ENCODE data around the gene MAN1A2.
"Not testable (repeated sequence)": the region's sequence is repeated elsewhere in the genome, so short reads cannot be mapped to it uniquely, and the experiment has no call there.

Gene MAN1A2

GRCh38 chr1:117357833-117358603, 9.2 kb upstream of the MAN1A2 start:
- H3K4me3 ChIP-seq (ENCODE audit: low read depth, low read length); H3K79me2 ChIP-seq (ENCODE audit: control insufficient read depth, insufficient read depth, low read length, poor library complexity); H3K14ac ChIP-seq (ENCODE audit: low read length); H3K79me1 ChIP-seq (ENCODE audit: low read length); H2BK12ac ChIP-seq (ENCODE audit: low read length); H2BK120ac ChIP-seq (ENCODE audit: insufficient read depth, low read length, poor library complexity); H2AK5ac ChIP-seq (ENCODE audit: low read length); H3K27me3 ChIP-seq (ENCODE audit: insufficient read depth, low read length); H3K9me3 ChIP-seq (ENCODE audit: insufficient read depth, low read depth, low read length); H3K4me2 ChIP-seq (ENCODE audit: low read length); H3K4ac ChIP-seq (ENCODE audit: low read depth, low read length); H3K27ac ChIP-seq (ENCODE audit: low read depth, low read length); H3K9ac ChIP-seq (ENCODE audit: low read length); H2AFZ ChIP-seq (ENCODE audit: insufficient read depth, low read length, poor library complexity); H2BK5ac ChIP-seq (ENCODE audit: low read depth, low read length, poor library complexity); H3K18ac ChIP-seq (ENCODE audit: low read length); H3K23ac ChIP-seq (ENCODE audit: low read length); H3K36me3 ChIP-seq (ENCODE audit: control insufficient read depth in 1 of 2, insufficient read depth in 2 of 2, low read length in 2 of 2); DNase-seq; H3K4me1 ChIP-seq (ENCODE audit: control insufficient read depth in 1 of 2, insufficient read depth in 2 of 2, low read length in 2 of 2): not testable (repeated sequence)
- Histone ChIP-seq H4K8ac (ENCODE audit: low read depth, low read length) (peak overlapping the region; percentile 14), H4K91ac (ENCODE audit: low read depth, low read length) (peak overlapping the region; percentile 32), H4K12ac (ENCODE audit: low read depth, low read length) (peak overlapping the region; percentile 2)
- WGBS (ENCODE audit: extremely low coverage, insufficient coverage, insufficient read length) = no CpG with 5 or more reads among the region's 24 CpGs

DNA sequence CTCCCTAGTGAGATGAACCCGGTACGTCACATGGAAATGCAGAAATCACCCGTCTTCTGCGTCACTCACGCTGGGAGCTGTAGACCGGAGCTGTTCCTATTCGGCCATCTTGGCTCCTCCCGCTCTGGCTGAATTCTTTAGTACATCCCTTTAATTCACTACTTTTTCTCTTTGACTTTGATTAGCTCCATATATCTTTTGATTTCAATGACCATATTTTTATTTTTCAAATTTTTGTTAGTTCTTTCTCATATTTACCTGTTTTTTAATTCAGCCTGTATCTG, 8.7 kb upstream of the MAN1A2 start:
- Histone ChIP-seq H4K91ac (ENCODE audit: low read depth, low read length) (peak overlapping the region; percentile 32), H4K8ac (ENCODE audit: low read depth, low read length) (peak overlapping the region; percentile 14)
- not testable (repeated sequence) for H2AK5ac ChIP-seq (ENCODE audit: low read length); H2BK120ac ChIP-seq (ENCODE audit: insufficient read depth, low read length, poor library complexity); H3K36me3 ChIP-seq (ENCODE audit: control insufficient read depth in 1 of 2, insufficient read depth in 2 of 2, low read length in 2 of 2); H3K27me3 ChIP-seq (ENCODE audit: insufficient read depth, low read length); H3K4me3 ChIP-seq (ENCODE audit: low read depth, low read length); H4K12ac ChIP-seq (ENCODE audit: low read depth, low read length); H3K27ac ChIP-seq (ENCODE audit: low read depth, low read length); H3K4me1 ChIP-seq (ENCODE audit: control insufficient read depth in 1 of 2, insufficient read depth in 2 of 2, low read length in 2 of 2); H3K4ac ChIP-seq (ENCODE audit: low read depth, low read length); H3K9ac ChIP-seq (ENCODE audit: low read length); H2BK12ac ChIP-seq (ENCODE audit: low read length); H3K18ac ChIP-seq (ENCODE audit: low read length); H3K23ac ChIP-seq (ENCODE audit: low read length); H3K14ac ChIP-seq (ENCODE audit: low read length); H3K9me3 ChIP-seq (ENCODE audit: insufficient read depth, low read depth, low read length); H3K79me1 ChIP-seq (ENCODE audit: low read length); H2AFZ ChIP-seq (ENCODE audit: insufficient read depth, low read length, poor library complexity); H3K4me2 ChIP-seq (ENCODE audit: low read length); DNase-seq; H2BK5ac ChIP-seq (ENCODE audit: low read depth, low read length, poor library complexity); H3K79me2 ChIP-seq (ENCODE audit: control insufficient read depth, insufficient read depth, low read length, poor library complexity)
- no CpG with 5 or more reads among the region's 8 CpGs for WGBS (ENCODE audit: extremely low coverage, insufficient coverage, insufficient read length)

- H3K27me3 ChIP-seq (ENCODE audit: insufficient read depth, low read length) = no peaks in the 10 kb centered on the region
- H3K79me2 ChIP-seq (ENCODE audit: control insufficient read depth, insufficient read depth, low read length, poor library complexity) = no peaks in the 10 kb centered on the region
- no peak overlapping the region for H3K4me2 ChIP-seq (ENCODE audit: low read length)
- no peak overlapping the region for H2BK5ac ChIP-seq (ENCODE audit: low read depth, low read length, poor library complexity)
- H2BK120ac ChIP-seq (ENCODE audit: insufficient read depth, low read length, poor library complexity) = no peak overlapping the region
- no peak overlapping the region for H2AK5ac ChIP-seq (ENCODE audit: low read length)
- no peak overlapping the region for H3K4ac ChIP-seq (ENCODE audit: low read depth, low read length)
- H3K4me3 ChIP-seq (ENCODE audit: low read depth, low read length) = no peak overlapping the region
- no peaks in the 10 kb centered on the region for H3K36me3 ChIP-seq (ENCODE audit: control insufficient read depth in 1 of 2, insufficient read depth in 2 of 2, low read length in 2 of 2)
- H3K9me3 ChIP-seq (ENCODE audit: insufficient read depth, low read depth, low read length) = no peaks in the 10 kb centered on the region
- H3K9ac ChIP-seq (ENCODE audit: low read length) = no peak overlapping the region
- no CpG with 5 or more reads among the region's 4 CpGs for WGBS (ENCODE audit: extremely low coverage, insufficient coverage, insufficient read length)
- H3K79me1 ChIP-seq (ENCODE audit: low read length) = peaks cover 3% of the 10 kb centered on the region
- no peak for DNase-seq
- no peak overlapping the region for H3K27ac ChIP-seq (ENCODE audit: low read depth, low read length)
- H4K12ac ChIP-seq (ENCODE audit: low read depth, low read length) = no peak overlapping the region
- no peak overlapping the region for H3K23ac ChIP-seq (ENCODE audit: low read length)
- no peak overlapping the region for H2BK12ac ChIP-seq (ENCODE audit: low read length)
- no peak overlapping the region for H3K14ac ChIP-seq (ENCODE audit: low read length)
- H4K91ac ChIP-seq (ENCODE audit: low read depth, low read length) = peak overlapping the region; percentile 43
- H4K8ac ChIP-seq (ENCODE audit: low read depth, low read length) = no peak overlapping the region
- no peak overlapping the region for H3K18ac ChIP-seq (ENCODE audit: low read length)
- no peak overlapping the region for H2AFZ ChIP-seq (ENCODE audit: insufficient read depth, low read length, poor library complexity)
- H3K4me1 ChIP-seq (ENCODE audit: control insufficient read depth in 1 of 2, insufficient read depth in 2 of 2, low read length in 2 of 2) = peaks cover 3 to 8% of the 10 kb centered on the region in 2 experiments
Measured at GRCh38 chr1:117359561-117360289, 7.5 kb upstream of the MAN1A2 start.

DNA sequence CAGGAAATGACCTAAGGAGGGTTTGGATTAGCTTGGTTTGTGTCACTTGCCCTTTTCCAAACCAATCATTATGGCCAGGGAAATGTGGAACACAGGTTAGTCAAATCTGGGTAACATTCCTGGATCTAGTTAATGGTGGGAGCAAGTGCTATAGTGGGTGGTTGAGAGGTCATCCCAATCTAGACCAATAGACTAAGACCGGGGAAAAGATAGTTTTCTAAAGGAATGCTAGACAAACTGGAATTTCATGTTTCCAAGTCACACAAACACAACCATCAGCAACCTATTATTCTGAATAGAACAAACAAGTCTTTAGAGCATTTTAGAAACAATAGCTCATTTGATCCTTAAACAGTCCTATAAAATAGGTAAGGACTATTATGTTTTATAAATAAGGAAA, 4.3 kb upstream of the MAN1A2 start:
- no peak overlapping the region for H2AFZ ChIP-seq (ENCODE audit: insufficient read depth, low read length, poor library complexity)
- H3K36me3 ChIP-seq (ENCODE audit: control insufficient read depth in 1 of 2, insufficient read depth in 2 of 2, low read length in 2 of 2) = no peaks in the 10 kb centered on the region
- H3K27ac ChIP-seq (ENCODE audit: low read depth, low read length) = no peak overlapping the region
- no peak overlapping the region for H2AK5ac ChIP-seq (ENCODE audit: low read length)
- H2BK5ac ChIP-seq (ENCODE audit: low read depth, low read length, poor library complexity) = no peak overlapping the region
- H3K4me2 ChIP-seq (ENCODE audit: low read length) = no peak overlapping the region
- no peak overlapping the region for H3K18ac ChIP-seq (ENCODE audit: low read length)
- H3K79me2 ChIP-seq (ENCODE audit: control insufficient read depth, insufficient read depth, low read length, poor library complexity) = peaks cover 14% of the 10 kb centered on the region
- H4K91ac ChIP-seq (ENCODE audit: low read depth, low read length) = no peak overlapping the region
- no peak overlapping the region for H3K14ac ChIP-seq (ENCODE audit: low read length)
- no peak overlapping the region for H3K9ac ChIP-seq (ENCODE audit: low read length)
- H3K4me3 ChIP-seq (ENCODE audit: low read depth, low read length) = no peak overlapping the region
- no peaks in the 10 kb centered on the region for H3K27me3 ChIP-seq (ENCODE audit: insufficient read depth, low read length)
- no peak overlapping the region for H2BK120ac ChIP-seq (ENCODE audit: insufficient read depth, low read length, poor library complexity)
- H4K12ac ChIP-seq (ENCODE audit: low read depth, low read length) = no peak overlapping the region
- no CpG with 5 or more reads among the region's 1 CpG for WGBS (ENCODE audit: extremely low coverage, insufficient coverage, insufficient read length)
- no peak overlapping the region for H3K23ac ChIP-seq (ENCODE audit: low read length)
- no peak overlapping the region for H2BK12ac ChIP-seq (ENCODE audit: low read length)
- H3K4me1 ChIP-seq (ENCODE audit: control insufficient read depth in 1 of 2, insufficient read depth in 2 of 2, low read length in 2 of 2) = peaks cover 3 to 8% of the 10 kb centered on the region in 2 experiments
- DNase-seq = peak in 1 of 2 donors; percentile 80
- no peak overlapping the region for H3K4ac ChIP-seq (ENCODE audit: low read depth, low read length)
- H3K79me1 ChIP-seq (ENCODE audit: low read length) = peaks cover 20% of the 10 kb centered on the region
- H3K9me3 ChIP-seq (ENCODE audit: insufficient read depth, low read depth, low read length) = no peaks in the 10 kb centered on the region
- no peak overlapping the region for H4K8ac ChIP-seq (ENCODE audit: low read depth, low read length)
